Endodermal cell (in vitro differentiated cells): ENCODE data around the gene SIK2. TPM values are rescaled to one million over a fixed set of nuclear protein-coding genes. Genes with fewer than 3 reads are reported as not detected.

Experiments
- DNase-seq: peaks from one replicate; pipeline ENCODE4 v3.0.0-alpha.2; 2017
- H3K27ac ChIP-seq: 2 replicates; pipeline ENCODE4 v1.5.1; 2013; ENCODE audit warnings: mild to moderate bottlenecking, low read depth, low read length, moderate library complexity
- H3K27me3 ChIP-seq: 2 replicates; pipeline ENCODE4 v1.6.1; 2013; ENCODE audit warnings: mild to moderate bottlenecking, low read length, moderate library complexity; ENCODE audit not compliant: insufficient read depth, control insufficient read depth, poor library complexity, severe bottlenecking
- H3K36me3 ChIP-seq: 2 replicates; pipeline ENCODE4 v1.7.0; 2013; ENCODE audit warnings: mild to moderate bottlenecking, low read length, moderate library complexity; ENCODE audit not compliant: control insufficient read depth, insufficient read depth
- H3K4me1 ChIP-seq: one replicate; pipeline ENCODE4 v1.7.0; 2013; ENCODE audit warnings: low read length; ENCODE audit not compliant: control insufficient read depth, insufficient read depth
- H3K4me3 ChIP-seq: 2 replicates; pipeline ENCODE4 v1.5.1; 2013; ENCODE audit warnings: mild to moderate bottlenecking, low read length, moderate library complexity
- H3K9ac ChIP-seq: 2 replicates; pipeline ENCODE4 v1.6.1; 2013; ENCODE audit warnings: mild to moderate bottlenecking, low read length, moderate library complexity; ENCODE audit not compliant: poor library complexity, severe bottlenecking; ENCODE audit errors: extremely low read depth
- H3K9me3 ChIP-seq: 2 replicates; pipeline ENCODE4 v1.6.1; 2013; ENCODE audit warnings: mild to moderate bottlenecking, low read length, moderate library complexity; ENCODE audit not compliant: control insufficient read depth
- H3K27ac Mint-ChIP-seq: 2 replicates; pipeline ENCODE4 v1.8.0; 2020; ENCODE audit warnings: mixed read lengths
- H3K27me3 Mint-ChIP-seq: 2 replicates; pipeline ENCODE4 v1.8.0; 2021; ENCODE audit warnings: mild to moderate bottlenecking, mixed read lengths; ENCODE audit not compliant: insufficient read depth
- H3K36me3 Mint-ChIP-seq: 2 replicates; pipeline ENCODE4 v1.8.0; 2020; ENCODE audit warnings: low read depth, mixed read lengths
- H3K4me1 Mint-ChIP-seq: 2 replicates; pipeline ENCODE4 v1.8.0; 2020; ENCODE audit warnings: mixed read lengths
- H3K4me3 Mint-ChIP-seq: 2 replicates; pipeline ENCODE4 v1.8.0; 2020; ENCODE audit warnings: mild to moderate bottlenecking, moderate library complexity, mixed read lengths
- H3K9me3 Mint-ChIP-seq: 2 replicates; pipeline ENCODE4 v1.8.0; 2020; ENCODE audit warnings: mild to moderate bottlenecking, mixed read lengths
- CTCF ChIP-seq: fragments of 200-600 bp; sonication (generic); conservative IDR thresholded peaks from 2 replicates; pipeline ENCODE4 v1.5.0; 2021; ENCODE audit warnings: antibody characterized with exemption, mild to moderate bottlenecking
- WGBS, 2 experiments: methylation state at CpG; one replicate each; pipeline versions ENCODE4 v1.1.5 to v1.1.7; 2013; ENCODE audit warnings: missing lambda C conversion rate in 2 of 2, mixed read lengths in 1 of 2; ENCODE audit not compliant: insufficient coverage in 1 of 2, insufficient read length in 1 of 2; 5-methylcytosine and 5-hydroxymethylcytosine counted together
- total RNA-seq, 2 donors: library from RNA; stranded (reverse); fragmentation: NEBNext Ultra II Directional in 1 of 2; extraction: Animal tissue kit (Norgen Biotek cat#: 25700) in 1 of 2; gene quantifications; 2 replicates in 1 of 2; 3 replicates in 1 of 2; pipeline ENCODE4 v1.2.1, GENCODE V29; 2021

SIK2 gene
- total RNA-seq, 2 donors from 2014 or later = 13.2 to 13.4 TPM

DNA sequence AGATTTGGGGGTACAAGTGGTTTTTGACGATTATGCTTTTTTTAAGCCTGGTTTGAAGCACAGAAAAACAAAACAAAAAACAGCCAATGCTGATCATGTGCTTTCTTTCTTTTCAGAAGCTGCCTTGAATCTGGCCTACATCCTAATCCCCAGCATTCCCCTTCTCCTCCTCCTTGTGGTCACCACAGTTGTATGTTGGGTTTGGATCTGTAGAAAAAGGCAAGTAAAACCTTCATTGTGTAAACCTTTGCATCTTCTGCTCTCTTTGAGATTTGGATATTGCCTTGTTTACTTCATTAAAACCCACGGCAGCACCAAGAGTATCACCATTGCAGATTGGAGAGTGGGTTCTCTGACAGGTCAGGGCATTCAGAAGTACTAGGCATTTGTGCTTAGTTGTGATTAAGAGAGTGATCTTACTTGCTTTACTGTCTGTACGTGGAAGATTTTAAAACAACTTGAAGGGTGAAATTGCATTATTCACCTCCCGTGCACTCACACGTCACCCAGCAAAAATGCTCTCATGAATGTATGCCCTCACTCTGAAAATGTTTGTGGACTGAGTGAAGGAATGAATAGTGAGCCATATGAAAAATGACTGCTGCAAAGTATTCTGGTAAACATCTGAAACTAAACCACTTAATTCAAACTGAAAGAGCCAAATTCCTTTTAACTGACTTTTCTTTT, 44.7 kb upstream of the SIK2 start:
- 95 to 100% methylated on average over 3 to 5 of the region's 5 CpGs for WGBS, 2 experiments
- H3K27me3 Mint-ChIP-seq = no peaks in the 10 kb centered on the region
- no peaks in the 10 kb centered on the region for H3K27me3 ChIP-seq
- peaks cover 9% of the 10 kb centered on the region for H3K4me1 Mint-ChIP-seq
- H3K4me3 ChIP-seq = no peak overlapping the region
- TF ChIP-seq CTCF = no peak
- no peaks in the 10 kb centered on the region for H3K36me3 ChIP-seq
- DNase-seq = no peak
- H3K9ac ChIP-seq = no peak overlapping the region
- peaks cover 17% of the 10 kb centered on the region for H3K9me3 Mint-ChIP-seq
- no peaks in the 10 kb centered on the region for H3K4me1 ChIP-seq
- no peak overlapping the region for H3K4me3 Mint-ChIP-seq
- peaks cover 2% of the 10 kb centered on the region for H3K36me3 Mint-ChIP-seq
- no peak overlapping the region for H3K27ac ChIP-seq
- no peak overlapping the region for H3K27ac Mint-ChIP-seq
- H3K9me3 ChIP-seq = peaks cover 13% of the 10 kb centered on the region

DNA sequence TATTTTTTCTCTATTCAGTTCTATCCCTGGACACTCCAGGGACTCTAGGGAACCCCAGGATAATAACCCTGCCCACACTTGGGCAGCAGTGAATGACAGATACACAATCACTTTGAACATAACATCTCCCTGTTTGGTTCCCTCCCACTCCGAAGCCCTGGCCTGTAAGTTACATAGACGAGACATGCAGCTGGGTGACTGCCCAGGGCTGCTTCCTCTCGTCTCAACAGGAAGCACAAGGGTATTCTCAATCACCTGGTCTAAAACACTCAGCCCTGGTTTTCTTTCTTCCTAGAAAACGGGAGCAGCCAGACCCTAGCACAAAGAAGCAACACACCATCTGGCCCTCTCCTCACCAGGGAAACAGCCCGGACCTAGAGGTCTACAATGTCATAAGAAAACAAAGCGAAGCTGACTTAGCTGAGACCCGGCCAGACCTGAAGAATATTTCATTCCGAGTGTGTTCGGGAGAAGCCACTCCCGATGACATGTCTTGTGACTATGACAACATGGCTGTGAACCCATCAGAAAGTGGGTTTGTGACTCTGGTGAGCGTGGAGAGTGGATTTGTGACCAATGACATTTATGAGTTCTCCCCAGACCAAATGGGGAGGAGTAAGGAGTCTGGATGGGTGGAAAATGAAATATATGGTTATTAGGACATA, 42.3 kb upstream of the SIK2 start:
- Mint-ChIP-seq H3K4me3 (no peak overlapping the region), H3K4me1 (peaks cover 9% of the 10 kb centered on the region), H3K9me3 (peaks cover 17% of the 10 kb centered on the region), H3K27me3 (no peaks in the 10 kb centered on the region), H3K36me3 (peaks cover 2% of the 10 kb centered on the region), H3K27ac (no peak overlapping the region)
- Histone ChIP-seq H3K27ac (no peak overlapping the region), H3K4me3 (no peak overlapping the region), H3K9me3 (peaks cover 13% of the 10 kb centered on the region), H3K27me3 (no peaks in the 10 kb centered on the region), H3K36me3 (no peaks in the 10 kb centered on the region), H3K9ac (no peak overlapping the region), H3K4me1 (no peaks in the 10 kb centered on the region)
- no peak for TF ChIP-seq CTCF
- no peak for DNase-seq
- 91 to 93% methylated on average over 7 to 11 of the region's 11 CpGs for WGBS, 2 experiments

DNA sequence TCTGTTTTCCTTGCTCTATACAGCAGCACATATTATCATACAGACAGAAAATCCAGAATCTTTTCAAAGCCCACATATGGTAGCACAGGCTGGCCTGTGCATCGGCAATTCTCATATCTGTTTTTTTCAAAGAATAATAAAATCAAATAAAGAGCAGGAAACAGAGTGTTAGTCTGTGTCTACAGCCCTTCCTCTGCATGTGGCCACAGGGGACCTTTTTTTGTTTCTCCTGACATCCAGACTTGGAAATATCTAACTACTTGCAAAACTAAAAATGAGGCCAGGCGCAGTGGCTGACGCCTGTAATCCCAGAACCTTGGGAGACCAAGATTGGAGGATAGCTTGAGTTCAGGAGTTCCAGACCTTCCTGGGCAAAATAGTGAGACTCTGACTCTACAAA, 41.4 kb upstream of the SIK2 start:
- peaks cover 12% of the 10 kb centered on the region for H3K9me3 Mint-ChIP-seq

More for the DNA sequence above, 41.4 kb upstream of the SIK2 start:
- H3K4me1 Mint-ChIP-seq = peaks cover 9% of the 10 kb centered on the region
- H3K4me3 Mint-ChIP-seq = no peak overlapping the region
- Histone ChIP-seq H3K27me3 (no peaks in the 10 kb centered on the region), H3K36me3 (no peaks in the 10 kb centered on the region), H3K4me3 (no peak overlapping the region), H3K9me3 (peaks cover 6% of the 10 kb centered on the region), H3K27ac (no peak overlapping the region), H3K9ac (no peak overlapping the region), H3K4me1 (no peaks in the 10 kb centered on the region)
- WGBS, 2 experiments = 95 to 100% methylated on average over 1 to 3 of the region's 3 CpGs
- H3K36me3 Mint-ChIP-seq = peaks cover 2% of the 10 kb centered on the region
- no peak overlapping the region for H3K27ac Mint-ChIP-seq
- no peaks in the 10 kb centered on the region for H3K27me3 Mint-ChIP-seq
- DNase-seq = no peak
- no peak for TF ChIP-seq CTCF
